Adrenal gland (tissue), 12 donors: ENCODE data around the gene RP2. TPM values are rescaled to one million over a fixed set of nuclear protein-coding genes. Genes with fewer than 3 reads are reported as not detected.
A peak's percentile ranks its signal among the peaks of the same experiment; 100 is the strongest.

Source experiments
- DNase-seq, 7 donors: peaks; one replicate each; pipeline ENCODE4 v3.0.0-alpha.2; 2019 to 2020
- H3K27ac ChIP-seq, 5 donors: fragments of 200-600 bp; sonication (generic) in 4 of 5; 1 replicate in 3 of 5; 2 replicates in 2 of 5; pipeline versions ENCODE4 v1.5.1 to v1.8.0; 2016 to 2020; ENCODE audit warnings: mild to moderate bottlenecking in 1 of 5
- H3K27me3 ChIP-seq: fragments of 200-600 bp; 2 replicates; pipeline ENCODE4 v1.8.0; 2021
- H3K36me3 ChIP-seq, 2 donors: fragments of 200-600 bp; replicated peaks in 1 of 2; 1 replicate in 1 of 2; 2 replicates in 1 of 2; pipeline versions ENCODE4 v1.5.1 to v1.8.0; 2018 to 2022
- H3K4me1 ChIP-seq, 2 donors: fragments of 200-600 bp; replicated peaks in 1 of 2; 1 replicate in 1 of 2; 2 replicates in 1 of 2; pipeline versions ENCODE4 v1.5.1 to v1.8.0; 2018 to 2021
- H3K4me3 ChIP-seq, 4 donors: fragments of 200-600 bp; sonication (generic) in 3 of 4; one replicate each; pipeline ENCODE4 v1.5.1; 2016 to 2018
- H3K9me3 ChIP-seq, 3 donors: fragments of 200-600 bp; sonication (generic) in 1 of 3; replicated peaks in 1 of 3; 1 replicate in 2 of 3; 2 replicates in 1 of 3; pipeline versions ENCODE4 v1.5.1 to v1.8.0; 2016 to 2021
- CTCF ChIP-seq, 6 experiments: fragments of 450-650 bp in 4 of 6; fragments of 200-600 bp in 2 of 6; sonication (generic) in 1 of 6; IDR thresholded peaks; 1 replicate in 5 of 6; 2 replicates in 1 of 6; pipeline versions ENCODE4 v1.5.1 to v1.8.0; 2016 to 2021; ENCODE audit warnings: antibody characterized with exemption in 6 of 6, mild to moderate bottlenecking in 2 of 6, moderate library complexity in 1 of 6
- POLR2A ChIP-seq, 2 donors: fragments of 450-650 bp; IDR thresholded peaks; one replicate each; pipeline ENCODE4 v1.6.1; 2017; ENCODE audit warnings: antibody characterized with exemption in 2 of 2, mild to moderate bottlenecking in 2 of 2, moderate library complexity in 1 of 2
- WGBS, 4 donors: extraction: QIAGEN DNeasy Blood & Tissue Kit in 2 of 4; methylation state at CpG; one replicate each; pipeline versions ENCODE4 v1.1.5 to v1.1.7; 2013 to 2017; 5-methylcytosine and 5-hydroxymethylcytosine counted together
- intact Hi-C, 2 donors: fragments of 100-400 bp; cut with DNase I; formaldehyde crosslinking; loops; one replicate each; pipeline versions ENCODE4 v1.14.1 to v1.15.0; 2022 to 2023
- polyA plus RNA-seq, 3 donors: library from polyadenylated mRNA; stranded (reverse); fragments of 200-250 nt in 2 of 3; fragments of 350-450 nt in 1 of 3; fragmentation: Illumina TruSeq in 1 of 3; extraction: RNeasy Lipid Tissue Mini Kit (QIAGEN cat#74804) in 1 of 3; gene quantifications; one replicate each; pipeline ENCODE4 v1.2.3, GENCODE V29; 2013 to 2014
- total RNA-seq, 9 donors: library from RNA; depleted of rRNA in 4 of 9; stranded (reverse); fragments of >200 nt in 4 of 9; fragments of 120-200 nt in 1 of 9; fragmentation: NEBNext Ultra II Directional in 1 of 9; extraction: Animal tissue kit (Norgen Biotek cat#: 25700) in 1 of 9; gene quantifications; one replicate each; pipeline versions ENCODE4 v1.1.0 to v1.2.4, GENCODE V29; 2013 to 2023
- donor health status: healthy with polysubstance abuse.
- donor health status: Bipolar disorder and iron deficiency.
- donor health status: DM: yes; HTN: yes; CAD: no.
- donor health status: DM: no; HTN: no; CAD: no.
- donor health status: DM: no; HTN: no; CAD: no.
- donor health status: DM: yes; HTN: yes; CAD: no.

RP2 gene
- total and polyA plus RNA-seq, 12 donors: 3.0 to 20.2 (median 11.7) TPM

- TF ChIP-seq CTCF (IDR thresholded peaks at IDR 0.05) (no peak), POLR2A (IDR thresholded peaks at IDR 0.05) (no peak)
- Histone ChIP-seq H3K4me1 (no peaks in the 10 kb centered on the region), H3K27me3 (peaks cover 7% of the 10 kb centered on the region), H3K9me3 (no peaks in the 10 kb centered on the region), H3K27ac (no peak overlapping the region), H3K4me3 (no peak overlapping the region), H3K36me3 (no peaks in the 10 kb centered on the region)
- 55 to 65% (median 62%) methylated on average over 2 of the region's 2 CpGs for WGBS, 4 donors
- intact Hi-C loops: loop anchor here in 1 of 2 donors (5.0 kb wide), 1 partner anchor 128 kb away; no protein-coding TSS in a partner anchor
- DNase-seq: no peak
Observed at GRCh38 chrX:46904626-46905025, 67.8 kb downstream of the RP2 start.

- intact Hi-C loops: loop anchor here (10.0 kb wide), 2 partner anchors 74 to 114 kb away; no protein-coding TSS in a partner anchor
Observed at GRCh38 chrX:46910415-46910814, 73.6 kb downstream of the RP2 start.

GRCh38 chrX:46912098-46912602, 75.3 kb downstream of the RP2 start, which contains the start of gene JADE3:
TSS of gene JADE3 (plus strand) at chrX:46912421. CDS start at chrX:46984895, 72,474 bp downstream.
- intact Hi-C loops: loop anchor here (10.0 kb wide), 2 partner anchors 73 to 113 kb away; no protein-coding TSS in a partner anchor
- peak within 1 kb of the TSS in 3 of 5 donors; percentile 67 to 85 (median 73) for H3K27ac ChIP-seq
- DNase-seq: peak; percentile 76 to 86 (median 78)

More at GRCh38 chrX:46910415-46910814, 73.6 kb downstream of the RP2 start:
- DNase-seq: no peak
- WGBS, 4 donors: 87 to 96% (median 92%) methylated on average over 3 of the region's 3 CpGs
- Histone ChIP-seq H3K36me3 (no peaks in the 10 kb centered on the region), H3K9me3 (no peaks in the 10 kb centered on the region), H3K27me3 (no peaks in the 10 kb centered on the region), H3K4me1 (no peaks in the 10 kb centered on the region), H3K4me3 (no peak overlapping the region), H3K27ac (no peak overlapping the region)
- no peak for TF ChIP-seq POLR2A (IDR thresholded peaks at IDR 0.05)
- TF ChIP-seq CTCF (IDR thresholded peaks at IDR 0.05): no peak

More at GRCh38 chrX:46912098-46912602, 75.3 kb downstream of the RP2 start, which contains the start of gene JADE3:
- TF ChIP-seq POLR2A (IDR thresholded peaks at IDR 0.05) (peak in 1 of 2 donors; percentile 71), CTCF (IDR thresholded peaks at IDR 0.05) (no peak)
- Histone ChIP-seq H3K4me1 (no peaks in the 10 kb centered on the region), H3K9me3 (no peaks in the 10 kb centered on the region), H3K36me3 (no peaks in the 10 kb centered on the region), H3K4me3 (peak within 1 kb of the TSS; percentile 32 to 66 (median 47)), H3K27me3 (no peaks in the 10 kb centered on the region)
- WGBS, 4 donors: 0 to 61% (median 19%) methylated on average over 4 to 57 of the region's 64 CpGs
